GM23338 (cell line): ENCODE measurements around the gene KCTD10. TPM values are rescaled to one million over a fixed set of nuclear protein-coding genes. Genes with fewer than 3 reads are reported as not detected.

Experiments
- ATAC-seq: fragments of 200-7000 bp; cut with Tn5 transposase; 3 replicates; pipeline ENCODE4 v1.9.1; 2020
- DNase-seq: peaks from one replicate; pipeline ENCODE4 v3.0.0-alpha.2; 2015; ENCODE audit warnings: low spot score
- H2AFZ ChIP-seq: fragments of 200-600 bp; sonication (generic); 2 replicates; pipeline ENCODE4 v1.8.0; 2016; ENCODE audit warnings: antibody characterized with exemption, mild to moderate bottlenecking, moderate library complexity
- H3F3A ChIP-seq: fragments of 200-600 bp; sonication (generic); replicated peaks from 2 replicates; pipeline ENCODE4 v1.8.0; 2017; ENCODE audit warnings: antibody characterized with exemption, mixed run types, low read depth
- H3K27ac ChIP-seq: fragments of 200-600 bp; sonication (generic); 2 replicates; pipeline ENCODE4 v1.6.1; 2016; ENCODE audit warnings: low read depth
- H3K27me3 ChIP-seq: fragments of 200-600 bp; sonication (generic); 2 replicates; pipeline ENCODE4 v1.8.0; 2016; ENCODE audit warnings: mild to moderate bottlenecking, mixed run types, moderate library complexity; ENCODE audit not compliant: insufficient read depth
- H3K36me3 ChIP-seq: fragments of 200-600 bp; sonication (generic); 2 replicates; pipeline ENCODE4 v1.8.0; 2016; ENCODE audit warnings: mild to moderate bottlenecking; ENCODE audit not compliant: insufficient read depth
- H3K4me1 ChIP-seq: fragments of 200-600 bp; sonication (generic); 2 replicates; pipeline ENCODE4 v1.8.0; 2016; ENCODE audit warnings: mild to moderate bottlenecking, moderate library complexity; ENCODE audit not compliant: insufficient read depth
- H3K4me2 ChIP-seq: fragments of 200-600 bp; sonication (generic); 2 replicates; pipeline ENCODE4 v1.7.1; 2017; ENCODE audit warnings: mixed run types
- H3K4me3 ChIP-seq: fragments of 200-600 bp; sonication (generic); 2 replicates; pipeline ENCODE4 v1.6.1; 2016; ENCODE audit warnings: mixed run types
- H3K79me2 ChIP-seq: fragments of 200-600 bp; sonication (generic); replicated peaks from 2 replicates; pipeline ENCODE4 v1.8.0; 2017; ENCODE audit warnings: mild to moderate bottlenecking; ENCODE audit not compliant: insufficient read depth
- H3K9me2 ChIP-seq: fragments of 200-600 bp; sonication (generic); 2 replicates; pipeline ENCODE4 v1.8.0; 2017; ENCODE audit not compliant: insufficient read depth
- H4K20me1 ChIP-seq: fragments of 200-600 bp; sonication (generic); replicated peaks from 2 replicates; pipeline ENCODE4 v1.8.0; 2017; ENCODE audit warnings: mild to moderate bottlenecking; ENCODE audit not compliant: insufficient read depth
- H3K27ac Mint-ChIP-seq: 2 replicates; pipeline ENCODE4 v1.8.0; 2020; ENCODE audit warnings: inconsistent platforms, mild to moderate bottlenecking, moderate library complexity, mixed read lengths
- H3K27me3 Mint-ChIP-seq: 3 replicates; pipeline ENCODE4 v1.8.0; 2022; ENCODE audit warnings: low read depth, mild to moderate bottlenecking, moderate library complexity, mixed read lengths, inconsistent platforms; ENCODE audit not compliant: insufficient read depth, poor library complexity
- H3K36me3 Mint-ChIP-seq: 3 replicates; pipeline ENCODE4 v1.8.0; 2021; ENCODE audit warnings: low read depth, mild to moderate bottlenecking, inconsistent platforms, moderate library complexity, mixed read lengths
- H3K4me1 Mint-ChIP-seq: 3 replicates; pipeline ENCODE4 v1.8.0; 2020; ENCODE audit warnings: mild to moderate bottlenecking, inconsistent platforms, mixed read lengths
- H3K4me3 Mint-ChIP-seq: 3 replicates; pipeline ENCODE4 v1.8.0; 2021; ENCODE audit warnings: moderate library complexity, mild to moderate bottlenecking, inconsistent platforms, mixed read lengths
- H3K9me3 Mint-ChIP-seq: 3 replicates; pipeline ENCODE4 v1.8.0; 2020; ENCODE audit warnings: moderate library complexity, mild to moderate bottlenecking, inconsistent platforms, mixed read lengths
- CTCF ChIP-seq, 2 experiments: fragments of 200-600 bp in 1 of 2; sonication (generic) in 1 of 2; conservative IDR thresholded peaks; 2 replicates each; pipeline versions ENCODE4 v1.5.1 to v1.6.1; 2016 to 2017; ENCODE audit warnings: antibody characterized with exemption in 2 of 2, low read depth in 2 of 2, mild to moderate bottlenecking in 2 of 2, moderate library complexity in 1 of 2
- EZH2 ChIP-seq: fragments of 200-600 bp; sonication (generic); IDR thresholded peaks from one replicate; pipeline ENCODE4 v1.8.0; 2017; ENCODE audit warnings: antibody characterized with exemption, mild to moderate bottlenecking, low read depth; ENCODE audit not compliant: unreplicated experiment
- JUNB ChIP-seq: IDR thresholded peaks from one replicate; pipeline ENCODE4 v1.6.1; 2016; ENCODE audit warnings: antibody characterized with exemption; ENCODE audit not compliant: unreplicated experiment
- NANOG ChIP-seq: IDR thresholded peaks from 2 replicates; pipeline ENCODE4 v1.6.1; 2016; ENCODE audit warnings: antibody characterized with exemption, borderline replicate concordance
- POLR2AphosphoS5 ChIP-seq: IDR thresholded peaks from 2 replicates; pipeline ENCODE4 v1.6.1; 2016; ENCODE audit warnings: antibody characterized with exemption, low read depth
- REST ChIP-seq: IDR thresholded peaks from one replicate; pipeline ENCODE4 v1.6.1; 2018; ENCODE audit warnings: antibody characterized with exemption; ENCODE audit not compliant: unreplicated experiment
- STAT1 ChIP-seq: IDR thresholded peaks from one replicate; pipeline ENCODE4 v1.6.1; 2016; ENCODE audit warnings: antibody characterized with exemption; ENCODE audit not compliant: unreplicated experiment
- ZNF114 ChIP-seq: fragments of 250-450 bp; sonication (Bioruptor Pico); IDR thresholded peaks from 2 replicates; pipeline ENCODE4 v1.5.0; 2020; ENCODE audit warnings: mild to moderate bottlenecking, moderate library complexity
- ZNF331 ChIP-seq: fragments of 250-450 bp; sonication (Bioruptor Pico); IDR thresholded peaks from 2 replicates; pipeline ENCODE4 v1.5.0; 2020; ENCODE audit warnings: low read depth, mild to moderate bottlenecking, moderate library complexity
- polyA plus RNA-seq: library from polyadenylated mRNA; unstranded; fragments of >200 nt; fragmentation: Nextera tagmentation; extraction: Ambion mirVana; gene quantifications from 2 replicates; pipeline ENCODE4 v1.2.1, GENCODE V29; 2016
- total RNA-seq: library from RNA; depleted of rRNA; stranded (reverse); fragments of >200 nt; shearing (Covaris generic); gene quantifications from 2 replicates; pipeline ENCODE4 v1.2.3, GENCODE V29; 2014

The KCTD10 gene
- total and polyA plus RNA-seq, 2 experiments from 2014 or later: 15.8 to 45.2 TPM

- Histone ChIP-seq H3K27ac (no peak overlapping the region), H3F3A (no peaks in the 10 kb centered on the region), H3K27me3 (no peaks in the 10 kb centered on the region), H3K4me1 (no peaks in the 10 kb centered on the region), H3K9me2 (no peaks in the 10 kb centered on the region), H3K79me2 (no peaks in the 10 kb centered on the region), H3K4me3 (no peak overlapping the region), H3K36me3 (no peaks in the 10 kb centered on the region), H2AFZ (no peak overlapping the region), H3K4me2 (no peak overlapping the region), H4K20me1 (no peaks in the 10 kb centered on the region; the same call in 1 of the 2 replicates)
- no peak overlapping the region for H3K4me3 Mint-ChIP-seq
- DNase-seq (peak; percentile 83), ATAC-seq (peak; percentile 89)
- peak; percentile 86 to 97 for TF ChIP-seq CTCF (conservative IDR thresholded peaks at IDR 0.05; ENCODE audit: low read depth in 2 of 2)
- TF ChIP-seq JUNB: no peak
- peak overlapping the region; percentile 92 for H3K27ac Mint-ChIP-seq
- peaks cover 10% of the 10 kb centered on the region for H3K27me3 Mint-ChIP-seq
- no peaks in the 10 kb centered on the region for H3K9me3 Mint-ChIP-seq
- H3K4me1 Mint-ChIP-seq: peaks cover 5% of the 10 kb centered on the region
- H3K36me3 Mint-ChIP-seq: peaks cover 45% of the 10 kb centered on the region
These were observed 41.9 kb upstream of the KCTD10 start for GRCh38 chr12:109518820-109519665.

GRCh38 chr12:109517619-109518018 lies 40.5 kb upstream of the KCTD10 start:
- Mint-ChIP-seq H3K9me3 (no peaks in the 10 kb centered on the region), H3K36me3 (peaks cover 39% of the 10 kb centered on the region), H3K4me3 (no peak overlapping the region), H3K27me3 (peaks cover 8% of the 10 kb centered on the region), H3K4me1 (peaks cover 5% of the 10 kb centered on the region), H3K27ac (no peak overlapping the region)
- Histone ChIP-seq H3K4me2 (no peak overlapping the region), H3K36me3 (no peaks in the 10 kb centered on the region), H3K27ac (no peak overlapping the region), H3K27me3 (no peaks in the 10 kb centered on the region), H3K9me2 (no peaks in the 10 kb centered on the region), H3K4me3 (no peak overlapping the region), H3F3A (no peaks in the 10 kb centered on the region), H3K79me2 (no peaks in the 10 kb centered on the region), H2AFZ (no peak overlapping the region), H3K4me1 (no peaks in the 10 kb centered on the region), H4K20me1 (no peaks in the 10 kb centered on the region; the same call in 1 of the 2 replicates)
- TF ChIP-seq STAT1 (no peak), POLR2AphosphoS5 (no peak)
- ATAC-seq (no peak), DNase-seq (no peak)

- H3F3A ChIP-seq: no peaks in the 10 kb centered on the region
- Mint-ChIP-seq H3K9me3 (no peaks in the 10 kb centered on the region), H3K4me1 (no peaks in the 10 kb centered on the region; the same call in 2 of the 3 replicates), H3K4me3 (no peak overlapping the region), H3K27me3 (peaks cover 5% of the 10 kb centered on the region), H3K36me3 (peaks cover 34% of the 10 kb centered on the region), H3K27ac (no peak overlapping the region)
- ATAC-seq (no peak), DNase-seq (no peak)
- no peaks in the 10 kb centered on the region for H3K36me3 ChIP-seq
- H3K27me3 ChIP-seq: no peaks in the 10 kb centered on the region
- no peak overlapping the region for H3K27ac ChIP-seq
- H3K4me1 ChIP-seq: no peaks in the 10 kb centered on the region
- H3K79me2 ChIP-seq: no peaks in the 10 kb centered on the region
- no peak overlapping the region for H3K4me2 ChIP-seq
- no peak overlapping the region for H2AFZ ChIP-seq
- H3K9me2 ChIP-seq: no peaks in the 10 kb centered on the region
- H4K20me1 ChIP-seq: peaks cover 4% of the 10 kb centered on the region; the same call in 1 of the 2 replicates
- no peak overlapping the region for H3K4me3 ChIP-seq
- TF ChIP-seq EZH2 (no peak), JUNB (no peak), NANOG (no peak), REST (no peak), ZNF331 (CRISPR knock-in tag) (no peak), CTCF (conservative IDR thresholded peaks at IDR 0.05; ENCODE audit: low read depth in 2 of 2) (no peak), ZNF114 (CRISPR knock-in tag) (no peak)
These were observed 36.9 kb upstream of the KCTD10 start for GRCh38 chr12:109513977-109514376.
